Measurements from ENCODE around the gene TIPRL.

GRCh38 chr1:168221275-168221674 lies 42.5 kb downstream of the TIPRL start:
- TF ChIP-seq CTCF (IDR thresholded peaks at IDR 0.05), result no peak
- TF ChIP-seq POLR2A (IDR thresholded peaks at IDR 0.05), result no peak
